ENCODE results near the gene TGFBRAP1. TPM values are rescaled to one million over a fixed set of nuclear protein-coding genes. Genes with fewer than 3 reads are reported as not detected.

Gene TGFBRAP1
- total RNA-seq, result 10 to 100 TPM; 18.6 to 25.7 (median 20.8) TPM

DNA sequence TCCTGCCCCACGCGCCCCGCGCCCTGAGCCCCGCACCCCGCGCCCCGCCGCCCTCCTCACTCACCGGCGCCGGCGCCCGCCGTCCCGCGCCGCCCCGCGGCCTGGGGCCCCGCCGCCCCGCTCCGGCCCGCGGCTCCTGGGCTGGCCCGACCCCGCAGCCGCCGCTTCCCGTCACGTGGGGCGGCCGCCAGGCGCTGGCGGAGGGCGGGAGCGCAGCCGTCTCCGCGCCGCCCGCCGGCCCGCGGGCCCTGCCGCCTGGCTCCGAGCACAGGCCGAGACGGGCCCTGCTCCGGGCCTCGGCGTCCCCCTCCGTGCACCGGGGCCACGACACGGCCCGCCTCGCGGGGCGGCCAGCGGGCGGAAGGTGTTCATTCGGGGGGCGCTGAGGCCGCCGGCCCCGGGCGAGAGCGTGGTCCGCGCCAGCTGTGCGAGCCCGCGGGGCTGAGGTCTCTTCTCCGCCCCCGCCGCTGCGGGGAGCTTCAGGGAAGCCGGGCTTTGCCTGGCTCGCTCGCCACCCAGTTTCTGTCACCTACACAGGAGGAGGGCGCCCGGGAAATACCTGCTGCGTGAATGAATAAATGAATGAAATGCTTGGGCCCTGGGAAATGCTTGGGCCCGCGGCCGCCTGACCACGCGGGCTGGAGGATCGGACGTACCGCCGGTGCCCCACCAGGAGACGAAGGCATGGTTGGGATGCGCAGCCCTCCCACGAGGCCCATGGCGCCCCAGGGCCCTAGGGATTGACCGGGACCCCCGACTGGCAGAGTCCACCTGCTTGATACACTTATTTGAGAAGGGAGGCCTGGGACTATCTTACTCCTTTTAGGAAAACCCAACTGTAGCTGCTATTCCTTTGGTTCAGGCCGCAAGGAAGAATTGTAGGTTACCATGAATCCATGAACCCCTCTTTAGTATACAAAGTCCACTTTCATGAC lies at the start of gene TGFBRAP1:
Gene TGFBRAP1, minus strand, starts transcription at position 175 of the 935 bp plus-strand sequence. CDS start 21,434 bp downstream, outside the sequence.
- DNase-seq (peak; percentile 56 to 94), ATAC-seq (ENCODE audit: low FRiP score in 2 of 2) (peak; percentile 58 to 96)
- H3K4me3 ChIP-seq, result peak within 1 kb of the TSS; percentile 56 to 84 (median 76)
- peaks cover 0 to 10% (median 0%) of the 10 kb centered on the region in 4 donors for H3K36me3 ChIP-seq
- H3K27ac ChIP-seq, result peak within 1 kb of the TSS; percentile 83 to 94 (median 92)
- no peaks in the 10 kb centered on the region for H3K27me3 ChIP-seq
- peaks cover 11 to 23% (median 21%) of the 10 kb centered on the region in 4 donors for H3K4me1 ChIP-seq
- TF ChIP-seq EP300 (IDR thresholded peaks at IDR 0.05), result no peak
- TF ChIP-seq, protein P1, sequence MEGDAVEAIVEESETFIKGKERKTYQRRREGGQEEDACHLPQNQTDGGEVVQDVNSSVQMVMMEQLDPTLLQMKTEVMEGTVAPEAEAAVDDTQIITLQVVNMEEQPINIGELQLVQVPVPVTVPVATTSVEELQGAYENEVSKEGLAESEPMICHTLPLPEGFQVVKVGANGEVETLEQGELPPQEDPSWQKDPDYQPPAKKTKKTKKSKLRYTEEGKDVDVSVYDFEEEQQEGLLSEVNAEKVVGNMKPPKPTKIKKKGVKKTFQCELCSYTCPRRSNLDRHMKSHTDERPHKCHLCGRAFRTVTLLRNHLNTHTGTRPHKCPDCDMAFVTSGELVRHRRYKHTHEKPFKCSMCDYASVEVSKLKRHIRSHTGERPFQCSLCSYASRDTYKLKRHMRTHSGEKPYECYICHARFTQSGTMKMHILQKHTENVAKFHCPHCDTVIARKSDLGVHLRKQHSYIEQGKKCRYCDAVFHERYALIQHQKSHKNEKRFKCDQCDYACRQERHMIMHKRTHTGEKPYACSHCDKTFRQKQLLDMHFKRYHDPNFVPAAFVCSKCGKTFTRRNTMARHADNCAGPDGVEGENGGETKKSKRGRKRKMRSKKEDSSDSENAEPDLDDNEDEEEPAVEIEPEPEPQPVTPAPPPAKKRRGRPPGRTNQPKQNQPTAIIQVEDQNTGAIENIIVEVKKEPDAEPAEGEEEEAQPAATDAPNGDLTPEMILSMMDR (IDR thresholded peaks at IDR 0.05), result peak in 3 of 6 experiments; percentile 8 to 19 (median 17)
- TF ChIP-seq POLR2A (IDR thresholded peaks at IDR 0.05), result peak in 2 of 4 donors; percentile 56 to 61
- WGBS, 2 donors, result 6 to 11% methylated on average over 15 to 23 of the region's 101 CpGs
- no peaks in the 10 kb centered on the region for H3K9me3 ChIP-seq

- no peak for TF ChIP-seq POLR2A (IDR thresholded peaks at IDR 0.05)
- no peak for TF ChIP-seq POLR2AphosphoS5 (IDR thresholded peaks at IDR 0.05)
- TF ChIP-seq EP300 (IDR thresholded peaks at IDR 0.05), result no peak
- TF ChIP-seq, protein P1 (IDR thresholded peaks at IDR 0.05), result no peak
- H3K4me1 ChIP-seq, result peaks cover 0 to 8% (median 6%) of the 10 kb centered on the region in 4 donors
- DNase-seq (no peak), ATAC-seq (ENCODE audit: low FRiP score in 2 of 2) (no peak)
- H3K4me3 ChIP-seq, result no peak overlapping the region
- no peaks in the 10 kb centered on the region for H3K9me3 ChIP-seq
- H3K36me3 ChIP-seq, result no peaks in the 10 kb centered on the region
- H3K27me3 ChIP-seq, result no peaks in the 10 kb centered on the region
- 84 to 89% methylated on average over 3 to 4 of the region's 4 CpGs for WGBS, 2 donors
- no peak overlapping the region for H3K27ac ChIP-seq
Measured at GRCh38 chr2:105378921-105379383, 49.4 kb upstream of the TGFBRAP1 start.

GRCh38 chr2:105378276-105378840 lies 48.8 kb upstream of the TGFBRAP1 start:
- DNase-seq (no peak), ATAC-seq (ENCODE audit: low FRiP score in 2 of 2) (no peak)
- no peak for TF ChIP-seq POLR2AphosphoS5 (IDR thresholded peaks at IDR 0.05)
- TF ChIP-seq, protein P1 (IDR thresholded peaks at IDR 0.05), result no peak
- TF ChIP-seq POLR2A (IDR thresholded peaks at IDR 0.05), result no peak
- no peak for TF ChIP-seq EP300 (IDR thresholded peaks at IDR 0.05)
- H3K27ac ChIP-seq, result no peak overlapping the region
- WGBS, 2 donors, result 84 to 87% methylated on average over 12 of the region's 12 CpGs
- no peaks in the 10 kb centered on the region for H3K36me3 ChIP-seq
- H3K9me3 ChIP-seq, result no peaks in the 10 kb centered on the region
- H3K4me1 ChIP-seq, result peaks cover 0 to 14% (median 10%) of the 10 kb centered on the region in 4 donors
- no peak overlapping the region for H3K4me3 ChIP-seq
- no peaks in the 10 kb centered on the region for H3K27me3 ChIP-seq

- Histone ChIP-seq H3K27me3 (no peaks in the 10 kb centered on the region), H3K36me3 (no peaks in the 10 kb centered on the region), H3K9me3 (no peaks in the 10 kb centered on the region), H3K4me3 (no peak overlapping the region), H3K27ac (no peak overlapping the region), H3K4me1 (peaks cover 0 to 14% (median 11%) of the 10 kb centered on the region in 4 donors)
- no peak for ATAC-seq (ENCODE audit: low FRiP score in 2 of 2)
- WGBS, 2 donors, result 83 to 90% methylated on average over 3 of the region's 3 CpGs
- no peak for DNase-seq
- TF ChIP-seq, protein P1 (IDR thresholded peaks at IDR 0.05), result no peak
- TF ChIP-seq EP300 (IDR thresholded peaks at IDR 0.05) (no peak), POLR2AphosphoS5 (IDR thresholded peaks at IDR 0.05) (no peak), POLR2A (IDR thresholded peaks at IDR 0.05) (no peak)
Measured at GRCh38 chr2:105377871-105378270, 48.3 kb upstream of the TGFBRAP1 start.
